ENCODE measurements around the gene UBAC2.
"Not testable (repeated sequence)": the region's sequence is repeated elsewhere in the genome, so short reads cannot be mapped to it uniquely, and the experiment has no call there.

The UBAC2 gene

DNA sequence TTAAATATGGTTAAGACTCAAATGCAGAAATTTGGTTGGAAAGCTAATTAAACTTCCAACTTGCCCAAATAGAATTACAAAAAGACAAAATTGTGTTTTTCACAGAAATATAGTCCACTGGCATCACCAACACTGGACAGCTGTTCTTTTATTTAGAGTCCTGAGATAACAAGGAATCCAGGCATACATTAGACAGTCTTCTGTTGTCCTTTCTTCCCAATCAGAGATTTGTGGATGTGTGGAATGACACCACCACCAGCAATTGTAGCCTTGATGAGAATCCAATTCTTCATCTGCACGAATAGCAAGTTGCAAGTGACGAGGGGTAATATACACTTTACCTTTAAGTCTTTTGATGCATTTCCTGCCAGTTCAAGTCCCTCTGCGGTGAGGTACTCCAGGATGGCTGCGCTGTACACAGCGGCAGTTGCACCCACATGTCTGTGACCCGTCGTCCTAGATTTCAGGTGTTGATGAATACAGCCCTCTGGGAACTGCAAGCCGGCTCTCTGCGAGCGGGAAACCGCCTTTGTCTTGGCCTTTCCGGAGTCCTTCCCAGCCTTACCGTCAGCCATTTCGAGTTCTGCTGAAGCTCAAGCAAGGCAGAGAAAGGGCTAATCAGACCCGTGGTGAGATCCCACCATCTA, 14.7 kb downstream of the UBAC2 start:
- no peak for DNase-seq

GRCh38 chr13:99217461-99218110, 16.9 kb downstream of the UBAC2 start:
- no peak for DNase-seq

- DNase-seq, result no peak
These were observed 17.5 kb downstream of the UBAC2 start for GRCh38 chr13:99218126-99218525.

GRCh38 chr13:99218545-99218944, 17.9 kb downstream of the UBAC2 start:
- no peak for DNase-seq

DNA sequence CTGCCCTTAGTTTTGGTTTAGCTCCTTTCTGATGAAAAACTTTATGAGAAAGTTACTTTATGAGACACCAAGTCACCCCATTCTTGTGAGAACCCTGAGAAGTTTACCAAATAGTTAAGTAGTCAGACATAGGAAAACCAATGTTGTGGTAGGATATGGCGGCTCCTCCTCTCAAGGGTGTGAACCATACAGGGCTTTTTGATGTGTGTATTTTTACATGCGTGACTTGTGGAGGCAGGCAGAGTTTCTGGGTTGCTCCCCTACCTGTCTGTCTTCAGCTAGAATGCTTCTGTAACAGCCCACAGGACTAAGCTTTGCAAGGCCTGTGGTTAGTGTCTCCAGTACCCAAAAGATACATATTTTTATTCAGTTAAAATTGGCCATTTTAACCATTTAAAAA, 18.3 kb downstream of the UBAC2 start:
- no peak for DNase-seq

DNA sequence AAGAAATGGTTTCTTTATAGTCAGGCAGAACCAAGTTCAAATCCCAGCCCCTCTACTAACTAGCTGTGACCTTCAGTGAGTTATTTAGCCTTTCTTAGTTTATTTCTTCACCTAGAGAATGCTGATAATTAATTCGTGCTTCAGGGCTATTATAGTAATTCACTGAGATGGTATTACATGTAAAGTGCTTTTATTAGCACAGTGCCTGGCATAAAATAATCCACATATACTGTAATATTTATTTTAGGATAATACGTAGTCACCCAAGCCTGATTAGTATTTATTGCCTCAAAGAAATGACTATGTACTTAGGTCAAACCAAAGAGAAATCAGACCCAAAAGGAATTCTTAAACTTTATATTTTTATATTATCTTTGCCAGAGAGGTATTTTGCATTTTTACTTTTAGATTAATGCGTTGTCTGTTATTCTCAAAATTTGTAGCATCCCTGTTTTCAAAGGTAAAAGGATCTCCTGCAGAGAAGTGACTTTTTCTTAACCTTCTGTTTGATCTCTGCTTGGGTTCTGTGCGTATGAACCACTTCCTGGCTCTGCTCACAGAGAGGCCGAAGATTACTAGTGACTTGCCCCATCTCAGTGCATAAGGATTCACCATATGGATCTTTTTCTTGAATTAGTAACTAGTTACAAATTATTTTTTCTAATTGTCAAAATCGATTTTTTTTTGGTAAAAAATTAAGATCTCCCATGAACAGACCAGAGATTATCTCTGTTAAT, 19.7 kb downstream of the UBAC2 start:
- no peak for DNase-seq

- DNase-seq, result no peak
These were observed 21.0 kb downstream of the UBAC2 start for GRCh38 chr13:99221567-99222239.

DNA sequence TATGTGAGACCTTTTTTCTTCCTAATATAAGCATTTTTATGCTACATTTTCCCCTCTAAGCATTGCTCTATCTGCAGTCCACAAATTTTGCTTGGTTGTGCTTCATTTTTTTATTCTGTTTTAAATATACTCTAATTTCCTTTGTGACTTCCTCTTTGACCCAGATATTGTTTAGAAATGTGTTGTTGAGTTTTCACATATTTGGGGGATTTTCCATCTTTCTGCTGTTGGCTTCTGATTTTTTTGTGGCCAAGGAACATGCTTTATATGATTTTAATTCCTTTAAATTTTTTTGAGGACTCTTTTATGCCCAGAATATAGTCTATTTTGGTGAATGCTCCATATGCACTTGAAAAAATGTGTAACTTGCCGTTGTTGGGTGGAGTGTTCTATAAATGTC, 22.9 kb downstream of the UBAC2 start:
- DNase-seq, result no peak

- no peak for DNase-seq
These were observed 23.4 kb downstream of the UBAC2 start for GRCh38 chr13:99224021-99224420.

DNA sequence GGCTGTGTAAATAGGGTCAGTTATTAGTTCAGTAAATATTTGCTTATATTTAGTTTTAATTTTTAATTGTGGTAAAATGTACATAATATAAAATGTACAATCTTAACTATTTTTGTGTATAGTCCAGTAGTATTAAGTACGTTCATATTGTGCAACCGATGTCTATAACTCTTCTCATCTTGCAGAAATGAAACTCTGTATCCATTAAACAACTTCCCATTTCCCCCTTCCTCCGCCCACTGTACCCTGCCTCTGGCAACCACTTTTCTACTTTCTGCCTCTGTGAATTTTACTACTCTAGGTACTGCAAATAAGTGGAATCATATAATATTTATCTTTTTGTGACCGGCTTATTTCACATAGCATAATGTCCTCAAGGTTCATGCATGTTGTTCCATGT, 24.4 kb downstream of the UBAC2 start:
- DNase-seq, result no peak

- DNase-seq, result no peak
These were observed 25.9 kb downstream of the UBAC2 start for GRCh38 chr13:99226513-99226912.

GRCh38 chr13:99227331-99227900, 26.8 kb downstream of the UBAC2 start:
- DNase-seq, result no peak

DNA sequence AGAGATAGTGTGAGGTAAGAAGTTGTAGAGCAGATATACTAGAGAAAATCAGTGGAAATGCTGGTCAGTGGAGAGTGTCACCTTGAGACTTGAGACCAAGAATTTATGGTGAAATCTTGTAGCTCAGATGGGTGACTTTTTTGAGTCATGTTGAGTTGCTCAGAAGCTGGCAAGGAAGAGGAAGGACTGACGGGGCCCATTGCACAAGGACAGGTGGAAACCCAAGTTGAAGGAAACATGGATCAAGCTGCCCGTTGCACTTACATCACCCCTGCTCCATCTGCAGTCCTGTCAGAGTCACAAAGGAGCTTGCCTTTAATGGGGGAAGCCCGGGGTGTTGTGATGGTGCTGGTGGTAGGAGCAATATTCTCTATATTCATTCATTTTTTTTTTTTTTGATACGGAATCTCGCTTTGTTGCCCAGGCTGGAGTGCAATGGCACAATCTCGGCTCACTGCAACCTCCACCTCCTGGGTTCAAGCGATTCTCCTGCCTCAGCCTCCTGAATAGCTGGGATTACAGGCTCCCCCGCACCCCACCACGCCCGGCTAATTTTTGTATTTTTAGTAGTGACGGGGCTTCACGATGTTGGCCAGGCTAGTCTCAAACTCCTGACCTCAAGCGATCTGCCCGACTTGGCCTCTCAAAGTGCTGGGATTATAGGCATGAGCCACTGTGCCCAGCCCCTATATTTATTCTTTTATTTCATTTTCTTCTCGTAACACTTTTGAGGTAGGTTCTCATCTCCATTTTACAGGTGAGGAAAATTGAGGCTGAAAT, 27.4 kb downstream of the UBAC2 start:
- no peak for DNase-seq

DNA sequence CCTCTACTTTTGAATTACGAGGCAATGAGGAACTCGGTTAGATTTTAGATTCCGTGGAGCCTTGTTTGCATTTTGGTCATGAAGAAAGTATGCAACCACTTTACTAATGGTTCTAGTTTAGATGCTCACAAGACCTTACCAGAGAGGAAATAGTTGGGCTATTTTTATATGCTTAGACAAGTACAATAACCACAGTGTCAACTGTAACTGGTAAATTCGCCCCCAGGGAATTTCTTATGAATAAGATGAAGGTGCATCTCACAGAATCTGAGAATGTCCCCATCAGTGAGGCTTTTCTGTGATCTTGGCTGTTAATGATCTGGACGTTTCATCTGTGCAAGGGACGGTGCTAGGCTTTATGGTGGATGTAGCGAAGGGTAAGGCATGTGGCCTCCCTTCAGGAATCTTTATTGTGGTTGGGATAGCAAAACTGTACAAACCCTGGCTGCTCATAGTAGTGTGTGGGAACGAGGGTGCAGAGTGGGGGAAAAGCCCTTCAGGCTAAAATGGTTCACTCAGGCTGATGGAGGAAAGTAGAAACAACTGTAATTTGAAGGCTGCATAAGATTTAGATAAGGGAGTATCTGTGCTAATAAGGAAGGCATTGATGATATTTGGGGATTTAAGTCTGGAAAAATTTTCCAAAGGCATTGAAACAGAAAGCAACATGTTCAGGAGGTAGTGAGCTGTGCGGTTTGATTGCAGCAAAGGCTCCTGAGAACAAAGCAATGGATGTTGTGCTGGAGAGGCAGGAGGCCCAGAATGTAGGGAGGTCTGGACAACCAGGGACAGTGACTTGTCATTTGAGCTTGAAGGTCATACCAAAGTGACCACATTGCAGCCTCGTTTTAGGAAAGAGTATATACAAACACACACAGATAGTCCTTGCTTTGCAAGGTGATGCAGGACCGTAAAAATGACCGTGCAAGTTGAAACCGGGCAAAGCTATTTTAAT, 28.4 kb downstream of the UBAC2 start:
- no peak for DNase-seq

GRCh38 chr13:99230588-99230987, 29.9 kb downstream of the UBAC2 start:
- DNase-seq, result not testable (repeated sequence)

- no peak for DNase-seq
These were observed 30.3 kb downstream of the UBAC2 start for GRCh38 chr13:99230991-99231390.

- DNase-seq, result no peak
These were observed 31.1 kb downstream of the UBAC2 start for GRCh38 chr13:99231721-99232120.

- DNase-seq, result no peak
These were observed 37.5 kb downstream of the UBAC2 start for GRCh38 chr13:99237981-99238662.

DNA sequence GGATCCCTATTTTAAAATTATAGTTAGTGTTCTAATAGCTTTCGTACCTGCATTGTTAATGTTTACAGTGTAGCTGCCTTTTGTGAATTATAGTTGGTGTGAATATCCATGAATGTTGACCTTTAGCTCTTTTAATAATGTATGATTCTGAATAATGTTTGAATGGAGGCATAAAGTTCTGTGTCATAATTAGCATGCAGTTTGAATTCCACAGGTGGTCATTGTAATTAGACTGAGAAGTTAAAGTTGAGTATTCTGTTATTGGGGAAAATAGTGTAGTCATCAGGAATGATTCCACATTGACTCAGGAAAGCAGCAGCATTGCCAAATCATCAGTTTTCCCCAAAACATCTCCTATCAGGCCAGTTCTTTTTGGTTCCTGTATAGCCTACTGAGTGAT, 45.4 kb downstream of the UBAC2 start:
- DNase-seq, result no peak

DNA sequence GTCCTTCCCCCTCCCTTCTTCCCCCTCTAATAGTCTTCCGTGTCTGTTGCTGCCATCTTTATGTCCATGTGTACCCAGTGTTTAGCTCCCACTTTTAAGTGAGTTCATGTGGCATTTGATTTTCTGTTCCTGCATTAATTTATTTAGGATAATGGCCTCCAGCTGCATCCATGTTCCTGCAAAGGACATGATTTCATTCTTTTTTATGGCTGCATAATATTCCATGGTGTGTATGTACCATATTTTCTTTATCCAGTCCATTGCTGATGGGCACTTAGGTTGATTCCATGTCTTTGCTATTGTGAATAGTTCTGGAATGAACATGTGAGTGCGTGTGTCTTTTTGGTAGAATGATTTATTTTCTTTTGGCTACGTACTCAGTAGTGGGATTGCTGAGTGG, 48.5 kb downstream of the UBAC2 start:
- not testable (repeated sequence) for DNase-seq

- not testable (repeated sequence) for DNase-seq
These were observed 49.0 kb downstream of the UBAC2 start for GRCh38 chr13:99249606-99250005.
